ENCODE data around the gene TAX1BP1.

The TAX1BP1 gene

DNA sequence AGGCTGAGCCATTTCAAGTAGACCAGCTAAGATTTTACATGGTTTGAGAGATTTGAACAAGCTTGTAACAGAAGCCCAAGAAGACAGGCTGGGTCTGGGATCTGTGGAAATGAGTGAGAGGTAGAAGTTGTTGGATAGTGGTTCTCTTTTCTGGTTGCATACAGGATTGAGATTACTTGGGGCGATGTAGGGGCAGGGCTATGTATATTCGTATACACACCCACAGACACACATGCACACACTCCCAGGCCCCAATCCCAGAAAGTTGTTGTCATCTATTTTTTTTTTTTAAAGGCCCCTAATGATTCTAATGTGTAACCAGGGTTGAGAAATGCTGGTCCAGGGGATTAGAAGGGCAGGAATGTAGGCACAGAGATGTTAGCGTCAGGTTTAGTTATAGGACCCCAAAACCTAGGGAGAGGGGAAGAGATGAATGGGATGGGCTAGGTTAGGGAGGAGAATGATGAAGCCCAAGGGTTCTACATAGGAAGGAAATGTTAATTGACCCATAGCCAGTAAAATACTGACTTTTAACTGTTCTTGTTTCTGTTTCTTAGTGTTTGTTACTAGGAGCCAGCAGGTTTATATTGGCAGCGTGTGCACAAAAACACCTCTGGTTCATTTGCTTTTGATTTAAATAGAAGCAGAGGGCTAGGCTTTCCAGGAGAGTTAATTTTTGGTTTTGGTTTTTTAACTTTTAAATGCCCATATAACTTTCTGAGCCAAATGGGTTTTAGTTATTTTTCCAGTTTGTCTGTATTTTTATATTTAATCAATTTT, 7.8 kb downstream of the TAX1BP1 start:
- TF ChIP-seq, protein P1, sequence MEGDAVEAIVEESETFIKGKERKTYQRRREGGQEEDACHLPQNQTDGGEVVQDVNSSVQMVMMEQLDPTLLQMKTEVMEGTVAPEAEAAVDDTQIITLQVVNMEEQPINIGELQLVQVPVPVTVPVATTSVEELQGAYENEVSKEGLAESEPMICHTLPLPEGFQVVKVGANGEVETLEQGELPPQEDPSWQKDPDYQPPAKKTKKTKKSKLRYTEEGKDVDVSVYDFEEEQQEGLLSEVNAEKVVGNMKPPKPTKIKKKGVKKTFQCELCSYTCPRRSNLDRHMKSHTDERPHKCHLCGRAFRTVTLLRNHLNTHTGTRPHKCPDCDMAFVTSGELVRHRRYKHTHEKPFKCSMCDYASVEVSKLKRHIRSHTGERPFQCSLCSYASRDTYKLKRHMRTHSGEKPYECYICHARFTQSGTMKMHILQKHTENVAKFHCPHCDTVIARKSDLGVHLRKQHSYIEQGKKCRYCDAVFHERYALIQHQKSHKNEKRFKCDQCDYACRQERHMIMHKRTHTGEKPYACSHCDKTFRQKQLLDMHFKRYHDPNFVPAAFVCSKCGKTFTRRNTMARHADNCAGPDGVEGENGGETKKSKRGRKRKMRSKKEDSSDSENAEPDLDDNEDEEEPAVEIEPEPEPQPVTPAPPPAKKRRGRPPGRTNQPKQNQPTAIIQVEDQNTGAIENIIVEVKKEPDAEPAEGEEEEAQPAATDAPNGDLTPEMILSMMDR (IDR thresholded peaks at IDR 0.05; ENCODE audit: insufficient read depth, low read length, poor library complexity, severe bottlenecking) = no peak
- no peak overlapping the region for H3K4me3 ChIP-seq (replicated peaks; ENCODE audit: low read depth, low read length)

DNA sequence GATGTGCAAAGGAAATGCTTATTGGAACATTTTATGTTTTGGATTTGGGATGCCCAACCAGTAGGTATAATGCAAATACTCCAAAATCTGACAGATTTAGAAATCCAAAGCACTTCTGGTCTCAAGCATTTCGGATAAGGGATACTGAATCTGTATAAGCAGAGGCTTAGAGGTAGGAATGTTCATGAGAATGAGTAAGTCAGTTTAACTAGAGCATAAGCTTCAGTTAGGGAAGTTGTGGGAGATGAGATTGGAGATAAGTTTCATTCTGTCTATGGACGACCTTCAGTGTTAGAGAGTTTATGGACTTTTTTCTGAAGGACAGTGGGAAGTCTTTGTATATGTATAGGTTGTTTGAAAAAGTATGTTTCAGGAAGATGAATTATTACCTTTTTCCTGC, 10.4 kb downstream of the TAX1BP1 start:
- TF ChIP-seq, protein P1 (IDR thresholded peaks at IDR 0.05; ENCODE audit: insufficient read depth, low read length, poor library complexity, severe bottlenecking) = no peak
- no peak for DNase-seq (ENCODE audit: extremely low read depth, insufficient read length)
- H3K4me3 ChIP-seq (replicated peaks; ENCODE audit: low read depth, low read length) = no peak overlapping the region
- H3K27me3 ChIP-seq (replicated peaks; ENCODE audit: control insufficient read depth, insufficient read depth, low read length) = no peaks in the 10 kb centered on the region
- H3K36me3 ChIP-seq (ENCODE audit: control insufficient read depth, insufficient read depth, low read length) = no peaks in the 10 kb centered on the region; the same call in 1 of the 2 replicates

More for the DNA sequence above, 7.8 kb downstream of the TAX1BP1 start:
- DNase-seq (ENCODE audit: extremely low read depth, insufficient read length) = no peak
- no peaks in the 10 kb centered on the region; the same call in 1 of the 2 replicates for H3K36me3 ChIP-seq (ENCODE audit: control insufficient read depth, insufficient read depth, low read length)
- no peaks in the 10 kb centered on the region for H3K27me3 ChIP-seq (replicated peaks; ENCODE audit: control insufficient read depth, insufficient read depth, low read length)

DNA sequence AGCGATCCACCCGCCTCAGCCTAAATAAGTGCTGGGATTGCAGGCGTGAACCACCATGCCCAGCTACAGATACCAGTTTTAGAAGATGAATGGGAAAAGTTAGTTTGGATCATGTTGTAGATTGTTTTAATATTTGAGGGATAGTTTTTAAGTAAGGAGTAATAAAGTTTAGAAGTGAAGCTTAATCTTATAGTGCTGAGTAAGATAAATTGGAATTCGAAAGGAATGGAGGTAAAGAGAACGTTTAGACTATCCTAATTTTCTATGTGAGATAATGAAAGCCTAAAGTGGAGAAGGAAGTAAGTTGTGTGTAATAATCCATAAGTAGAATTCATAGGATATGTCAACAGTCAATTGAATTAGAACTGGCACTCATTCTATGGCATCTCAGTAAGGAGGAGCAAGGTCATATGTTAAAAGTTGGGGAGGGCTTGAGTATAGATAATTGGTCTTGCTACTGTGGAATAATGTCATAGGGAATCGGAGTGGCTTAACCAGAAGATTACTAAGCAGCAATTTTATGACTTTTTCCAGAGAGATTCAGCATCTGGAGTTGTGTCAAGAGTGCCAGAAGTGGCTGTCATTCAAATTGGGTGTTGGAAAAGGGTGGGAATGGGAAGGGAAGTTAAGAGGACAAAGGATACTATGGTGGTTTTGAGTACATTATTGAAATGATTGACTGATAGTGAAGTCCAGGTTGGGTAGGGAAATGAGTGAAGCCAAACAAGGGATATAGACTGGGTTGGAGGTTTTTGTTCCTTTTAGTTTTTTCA, 12.1 kb downstream of the TAX1BP1 start:
- H3K27me3 ChIP-seq (replicated peaks; ENCODE audit: control insufficient read depth, insufficient read depth, low read length) = no peaks in the 10 kb centered on the region
- H3K36me3 ChIP-seq (ENCODE audit: control insufficient read depth, insufficient read depth, low read length) = no peaks in the 10 kb centered on the region; the same call in 1 of the 2 replicates
- DNase-seq (ENCODE audit: extremely low read depth, insufficient read length) = no peak
- no peak overlapping the region for H3K4me3 ChIP-seq (replicated peaks; ENCODE audit: low read depth, low read length)
- TF ChIP-seq, protein P1 (IDR thresholded peaks at IDR 0.05; ENCODE audit: insufficient read depth, low read length, poor library complexity, severe bottlenecking) = no peak

DNA sequence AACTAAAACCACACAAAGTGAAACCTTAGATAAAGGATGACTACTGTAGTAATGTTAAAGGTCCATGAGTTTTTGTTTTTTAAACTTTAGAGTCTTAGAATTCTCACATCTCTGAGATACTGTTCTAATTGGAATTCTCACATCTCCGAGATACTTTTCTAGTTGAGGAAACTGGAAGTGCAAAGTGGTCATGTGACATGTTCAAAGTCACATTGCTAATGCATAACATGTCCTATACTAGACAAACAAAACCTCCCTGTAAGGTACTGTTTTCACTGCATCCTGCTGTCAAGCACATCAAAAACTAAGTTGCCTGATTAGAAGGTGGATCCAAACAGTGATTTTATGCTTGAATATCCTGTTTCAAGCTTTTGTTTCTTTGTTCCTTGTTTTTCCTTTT, 13.9 kb downstream of the TAX1BP1 start:
- Histone ChIP-seq H3K27me3 (replicated peaks; ENCODE audit: control insufficient read depth, insufficient read depth, low read length) (no peaks in the 10 kb centered on the region), H3K4me3 (replicated peaks; ENCODE audit: low read depth, low read length) (no peak overlapping the region), H3K36me3 (ENCODE audit: control insufficient read depth, insufficient read depth, low read length) (no peaks in the 10 kb centered on the region; the same call in none of the 2 replicates)
- TF ChIP-seq, protein P1 (IDR thresholded peaks at IDR 0.05; ENCODE audit: insufficient read depth, low read length, poor library complexity, severe bottlenecking) = no peak
- DNase-seq (ENCODE audit: extremely low read depth, insufficient read length) = no peak

DNA sequence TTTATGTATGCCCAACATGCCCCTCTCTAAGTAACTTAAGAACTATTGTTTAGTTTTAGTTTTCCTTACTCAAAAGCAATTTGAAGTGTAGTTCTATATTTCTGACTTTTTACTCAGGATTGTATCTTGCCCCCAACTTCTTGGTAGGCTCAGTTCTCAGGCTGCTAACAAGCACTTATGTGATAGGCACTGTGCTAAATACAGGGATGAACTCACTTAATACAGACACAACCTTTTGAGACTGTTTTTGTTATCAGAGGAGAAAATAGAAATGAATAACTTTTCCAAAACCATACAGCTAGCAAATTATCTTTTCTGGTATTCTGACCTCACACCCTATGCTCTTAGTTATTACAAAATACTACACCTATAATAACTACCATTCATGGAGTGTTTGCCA, 16.3 kb downstream of the TAX1BP1 start:
- DNase-seq (ENCODE audit: extremely low read depth, insufficient read length) = no peak
- Histone ChIP-seq H3K27me3 (replicated peaks; ENCODE audit: control insufficient read depth, insufficient read depth, low read length) (no peaks in the 10 kb centered on the region), H3K4me3 (replicated peaks; ENCODE audit: low read depth, low read length) (no peak overlapping the region), H3K36me3 (ENCODE audit: control insufficient read depth, insufficient read depth, low read length) (no peaks in the 10 kb centered on the region; the same call in 1 of the 2 replicates)
- TF ChIP-seq, protein P1 (IDR thresholded peaks at IDR 0.05; ENCODE audit: insufficient read depth, low read length, poor library complexity, severe bottlenecking) = no peak

All from GM06990 (cell line).